Prostate gland (tissue), 2 donors: ENCODE results near the gene ADI1.

ENCODE experiments used
- POLR2A ChIP-seq: fragments of 450-650 bp; IDR thresholded peaks from one replicate; pipeline ENCODE4 v1.6.1; 2016; ENCODE audit warnings: antibody characterized with exemption, mild to moderate bottlenecking
- TF ChIP-seq, protein P1 (sequence below), 4 experiments: fragments of 200-600 bp in 2 of 4; fragments of 450-650 bp in 2 of 4; sonication (generic) in 2 of 4; IDR thresholded peaks; 1 replicate in 3 of 4; 2 replicates in 1 of 4; pipeline ENCODE4 v1.5.1; 2016 to 2019; ENCODE audit warnings: antibody characterized with exemption in 4 of 4, mild to moderate bottlenecking in 2 of 4, moderate library complexity in 2 of 4

DNA sequence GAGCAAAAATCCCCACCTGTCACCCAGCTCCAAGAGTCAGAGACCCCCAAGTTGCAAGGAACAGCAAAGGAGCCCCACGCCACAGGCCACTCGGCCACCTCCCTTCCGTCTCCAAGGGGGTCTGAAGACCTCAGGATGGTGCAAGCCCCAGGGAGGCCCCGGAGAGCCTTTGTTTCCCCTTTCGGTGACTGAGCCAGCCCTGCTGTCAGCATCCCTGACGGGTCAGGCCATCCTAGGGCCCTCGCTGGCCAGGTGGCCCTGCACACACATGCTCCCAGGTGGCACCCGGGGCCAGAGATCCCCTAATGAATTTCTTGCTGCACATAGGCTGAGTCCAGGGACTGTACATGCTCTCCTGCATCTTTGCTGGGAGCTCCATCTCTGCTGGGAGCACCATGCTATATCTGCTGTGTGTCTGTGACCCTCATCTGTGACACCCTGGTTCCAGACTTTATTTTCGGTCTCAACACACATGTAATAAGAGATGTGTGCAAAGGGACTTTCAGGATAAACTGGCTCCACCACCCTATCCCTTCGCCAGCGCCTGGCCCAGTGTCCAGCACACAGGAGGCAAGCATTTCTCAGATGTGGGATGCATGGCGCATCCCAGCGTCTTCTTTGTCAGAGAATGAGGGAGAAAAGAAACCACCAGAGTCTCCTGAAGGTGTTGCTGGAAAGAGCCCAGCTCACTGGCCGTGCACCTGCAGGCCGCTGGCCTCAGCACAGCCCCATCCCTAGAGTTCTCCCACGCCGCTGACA, 27.4 kb downstream of the ADI1 start:
- TF ChIP-seq, protein P1, sequence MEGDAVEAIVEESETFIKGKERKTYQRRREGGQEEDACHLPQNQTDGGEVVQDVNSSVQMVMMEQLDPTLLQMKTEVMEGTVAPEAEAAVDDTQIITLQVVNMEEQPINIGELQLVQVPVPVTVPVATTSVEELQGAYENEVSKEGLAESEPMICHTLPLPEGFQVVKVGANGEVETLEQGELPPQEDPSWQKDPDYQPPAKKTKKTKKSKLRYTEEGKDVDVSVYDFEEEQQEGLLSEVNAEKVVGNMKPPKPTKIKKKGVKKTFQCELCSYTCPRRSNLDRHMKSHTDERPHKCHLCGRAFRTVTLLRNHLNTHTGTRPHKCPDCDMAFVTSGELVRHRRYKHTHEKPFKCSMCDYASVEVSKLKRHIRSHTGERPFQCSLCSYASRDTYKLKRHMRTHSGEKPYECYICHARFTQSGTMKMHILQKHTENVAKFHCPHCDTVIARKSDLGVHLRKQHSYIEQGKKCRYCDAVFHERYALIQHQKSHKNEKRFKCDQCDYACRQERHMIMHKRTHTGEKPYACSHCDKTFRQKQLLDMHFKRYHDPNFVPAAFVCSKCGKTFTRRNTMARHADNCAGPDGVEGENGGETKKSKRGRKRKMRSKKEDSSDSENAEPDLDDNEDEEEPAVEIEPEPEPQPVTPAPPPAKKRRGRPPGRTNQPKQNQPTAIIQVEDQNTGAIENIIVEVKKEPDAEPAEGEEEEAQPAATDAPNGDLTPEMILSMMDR (IDR thresholded peaks at IDR 0.05) = no peak
- TF ChIP-seq POLR2A = no peak
